Measurements from ENCODE around the gene EYA4.

GRCh38 chr6:133547136-133547535 lies 306.0 kb downstream of the EYA4 start:
- TF ChIP-seq JUN (CRISPR knock-in tag; IDR thresholded peaks at IDR 0.05) (no peak), CTCF (IDR thresholded peaks at IDR 0.05) (no peak), ETV6 (CRISPR knock-in tag; IDR thresholded peaks at IDR 0.05) (no peak), ZNF512 (CRISPR knock-in tag; IDR thresholded peaks at IDR 0.05; ENCODE audit: borderline replicate concordance) (no peak), ATF2 (CRISPR knock-in tag; IDR thresholded peaks at IDR 0.05; ENCODE audit: borderline replicate concordance, low read depth) (no peak), CREB1 (CRISPR knock-in tag; IDR thresholded peaks at IDR 0.05) (no peak), HMGXB4 (CRISPR knock-in tag; IDR thresholded peaks at IDR 0.05) (no peak), ZSCAN18 (CRISPR knock-in tag; IDR thresholded peaks at IDR 0.05) (no peak), ZNF671 (CRISPR knock-in tag; IDR thresholded peaks at IDR 0.05) (no peak), ZNF416 (CRISPR knock-in tag; IDR thresholded peaks at IDR 0.05) (no peak)
- TF ChIP-seq, protein P1, sequence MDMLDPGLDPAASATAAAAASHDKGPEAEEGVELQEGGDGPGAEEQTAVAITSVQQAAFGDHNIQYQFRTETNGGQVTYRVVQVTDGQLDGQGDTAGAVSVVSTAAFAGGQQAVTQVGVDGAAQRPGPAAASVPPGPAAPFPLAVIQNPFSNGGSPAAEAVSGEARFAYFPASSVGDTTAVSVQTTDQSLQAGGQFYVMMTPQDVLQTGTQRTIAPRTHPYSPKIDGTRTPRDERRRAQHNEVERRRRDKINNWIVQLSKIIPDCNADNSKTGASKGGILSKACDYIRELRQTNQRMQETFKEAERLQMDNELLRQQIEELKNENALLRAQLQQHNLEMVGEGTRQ (CRISPR knock-in tag; IDR thresholded peaks at IDR 0.05): no peak
- TF ChIP-seq, protein P2, sequence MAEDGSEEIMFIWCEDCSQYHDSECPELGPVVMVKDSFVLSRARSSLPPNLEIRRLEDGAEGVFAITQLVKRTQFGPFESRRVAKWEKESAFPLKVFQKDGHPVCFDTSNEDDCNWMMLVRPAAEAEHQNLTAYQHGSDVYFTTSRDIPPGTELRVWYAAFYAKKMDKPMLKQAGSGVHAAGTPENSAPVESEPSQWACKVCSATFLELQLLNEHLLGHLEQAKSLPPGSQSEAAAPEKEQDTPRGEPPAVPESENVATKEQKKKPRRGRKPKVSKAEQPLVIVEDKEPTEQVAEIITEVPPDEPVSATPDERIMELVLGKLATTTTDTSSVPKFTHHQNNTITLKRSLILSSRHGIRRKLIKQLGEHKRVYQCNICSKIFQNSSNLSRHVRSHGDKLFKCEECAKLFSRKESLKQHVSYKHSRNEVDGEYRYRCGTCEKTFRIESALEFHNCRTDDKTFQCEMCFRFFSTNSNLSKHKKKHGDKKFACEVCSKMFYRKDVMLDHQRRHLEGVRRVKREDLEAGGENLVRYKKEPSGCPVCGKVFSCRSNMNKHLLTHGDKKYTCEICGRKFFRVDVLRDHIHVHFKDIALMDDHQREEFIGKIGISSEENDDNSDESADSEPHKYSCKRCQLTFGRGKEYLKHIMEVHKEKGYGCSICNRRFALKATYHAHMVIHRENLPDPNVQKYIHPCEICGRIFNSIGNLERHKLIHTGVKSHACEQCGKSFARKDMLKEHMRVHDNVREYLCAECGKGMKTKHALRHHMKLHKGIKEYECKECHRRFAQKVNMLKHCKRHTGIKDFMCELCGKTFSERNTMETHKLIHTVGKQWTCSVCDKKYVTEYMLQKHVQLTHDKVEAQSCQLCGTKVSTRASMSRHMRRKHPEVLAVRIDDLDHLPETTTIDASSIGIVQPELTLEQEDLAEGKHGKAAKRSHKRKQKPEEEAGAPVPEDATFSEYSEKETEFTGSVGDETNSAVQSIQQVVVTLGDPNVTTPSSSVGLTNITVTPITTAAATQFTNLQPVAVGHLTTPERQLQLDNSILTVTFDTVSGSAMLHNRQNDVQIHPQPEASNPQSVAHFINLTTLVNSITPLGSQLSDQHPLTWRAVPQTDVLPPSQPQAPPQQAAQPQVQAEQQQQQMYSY (CRISPR knock-in tag; IDR thresholded peaks at IDR 0.05): no peak
